GM12878 (cell line): ENCODE results near the gene IFNLR1.

Experiments
- CTCF ChIP-seq, 3 experiments: IDR thresholded peaks in 2 of 3; conservative IDR thresholded peaks in 1 of 3; 2 replicates each; pipeline ENCODE4 v1.5.1; 2011; ENCODE audit warnings: low read depth in 3 of 3, low read length in 3 of 3, mild to moderate bottlenecking in 3 of 3, control low read depth in 2 of 3, moderate library complexity in 2 of 3, inconsistent platforms in 1 of 3, mixed read lengths in 1 of 3; ENCODE audit not compliant: control insufficient read depth in 2 of 3, insufficient read depth in 1 of 3; ENCODE audit errors: extremely low read depth in 1 of 3
- EGR1 ChIP-seq, 2 experiments: IDR thresholded peaks; 1 replicate in 1 of 2; 2 replicates in 1 of 2; pipeline ENCODE4 v1.6.1; 2011 to 2012; ENCODE audit warnings: low read depth in 2 of 2, low read length in 2 of 2, borderline replicate concordance in 1 of 2, mild to moderate bottlenecking in 1 of 2, moderate library complexity in 1 of 2
- HCFC1 ChIP-seq: fragments of 150-350 bp; IDR thresholded peaks from 2 replicates; pipeline ENCODE4 v1.6.1; 2014; ENCODE audit warnings: low read length
- HDAC6 ChIP-seq: fragments of 200-600 bp; sonication (generic); IDR thresholded peaks from one replicate; pipeline ENCODE4 v1.8.0; 2017; ENCODE audit warnings: antibody characterized with exemption; ENCODE audit not compliant: unreplicated experiment
- MAX ChIP-seq: IDR thresholded peaks from 2 replicates; pipeline ENCODE4 v1.6.1; 2012; ENCODE audit warnings: low read depth, low read length, improper control_type of control experiment
- NRF1 ChIP-seq: conservative IDR thresholded peaks from 2 replicates; pipeline ENCODE4 v1.6.1; 2011; ENCODE audit warnings: mild to moderate bottlenecking, low read depth, low read length, improper control_type of control experiment

- TF ChIP-seq CTCF (IDR thresholded peaks at IDR 0.05 in 2 of 3, conservative IDR thresholded peaks at IDR 0.05 in 1 of 3; ENCODE audit: control insufficient read depth in 2 of 3, extremely low read depth in 1 of 3, insufficient read depth in 1 of 3, low read depth in 3 of 3, low read length in 3 of 3) (no peak), EGR1 (IDR thresholded peaks at IDR 0.05; ENCODE audit: borderline replicate concordance in 1 of 2, low read depth in 2 of 2, low read length in 2 of 2) (no peak), HCFC1 (no peak), NRF1 (no peak), HDAC6 (no peak), MAX (no peak)
These were observed 23.1 kb downstream of the IFNLR1 start for GRCh38 chr1:24164004-24164403.
